K562 (cell line): ENCODE data around the gene SIGLEC5. TPM values are rescaled to one million over a fixed set of nuclear protein-coding genes. Genes with fewer than 3 reads are reported as not detected.
A peak's percentile ranks its signal among the peaks of the same experiment; 100 is the strongest.

ENCODE experiments used
- ARID4B ChIP-seq: sonication (generic); formaldehyde crosslinking; IDR thresholded peaks from 2 replicates; pipeline ENCODE4 v1.8.0; 2022; ENCODE audit warnings: mild to moderate bottlenecking, missing genetic modification reagents
- ATF3 ChIP-seq, 2 experiments: fragments of 450-650 bp in 1 of 2; sonication (generic) in 1 of 2; formaldehyde crosslinking in 1 of 2; IDR thresholded peaks in 1 of 2; conservative IDR thresholded peaks in 1 of 2; 2 replicates each; pipeline versions ENCODE4 v1.6.1 to v1.8.1; 2016 to 2023; ENCODE audit warnings: mild to moderate bottlenecking in 2 of 2, moderate library complexity in 2 of 2, inconsistent platforms in 1 of 2, missing genetic modification reagents in 1 of 2
- BCOR ChIP-seq: fragments of 450-650 bp; IDR thresholded peaks from 2 replicates; pipeline ENCODE4 v1.6.1; 2016
- E2F3 ChIP-seq: fragments of 250-450 bp; sonication (Bioruptor Pico); IDR thresholded peaks from 2 replicates; pipeline ENCODE4 v1.4.0; 2020; ENCODE audit warnings: mild to moderate bottlenecking
- EWSR1 ChIP-seq: fragments of 450-650 bp; IDR thresholded peaks from 2 replicates; pipeline ENCODE4 v1.6.1; 2018; ENCODE audit warnings: borderline replicate concordance, mild to moderate bottlenecking, low read depth, moderate library complexity; ENCODE audit not compliant: partially characterized antibody
- HDAC3 ChIP-seq: fragments of 450-650 bp; IDR thresholded peaks from 2 replicates; pipeline ENCODE4 v1.6.1; 2018; ENCODE audit warnings: borderline replicate concordance, mild to moderate bottlenecking, moderate library complexity; ENCODE audit not compliant: partially characterized antibody
- KDM1A ChIP-seq, 2 experiments: fragments of 450-650 bp; IDR thresholded peaks; 2 replicates each; pipeline ENCODE4 v1.6.1; 2016; ENCODE audit warnings: mild to moderate bottlenecking in 2 of 2
- KLF10 ChIP-seq: fragments of 250-450 bp; sonication (Bioruptor Pico); IDR thresholded peaks from 2 replicates; pipeline ENCODE4 v1.6.1; 2021; ENCODE audit warnings: matching md5 sums
- LARP7 ChIP-seq: fragments of 450-650 bp; IDR thresholded peaks from 2 replicates; pipeline ENCODE4 v1.6.1; 2016
- MECOM ChIP-seq: fragments of 250-450 bp; sonication (Bioruptor Pico); IDR thresholded peaks from 2 replicates; pipeline ENCODE4 v1.8.0; 2022; ENCODE audit warnings: inconsistent platforms
- NFIC ChIP-seq: fragments of 450-650 bp; IDR thresholded peaks from 2 replicates; pipeline ENCODE4 v1.6.1; 2017; ENCODE audit warnings: mild to moderate bottlenecking, inconsistent platforms
- NRF1 ChIP-seq, 2 experiments: fragments of 450-650 bp; IDR thresholded peaks in 1 of 2; conservative IDR thresholded peaks in 1 of 2; 2 replicates each; pipeline ENCODE4 v1.6.1; 2014; ENCODE audit warnings: mild to moderate bottlenecking in 2 of 2
- PHF21A ChIP-seq: fragments of 450-650 bp; IDR thresholded peaks from 2 replicates; pipeline ENCODE4 v1.6.1; 2017; ENCODE audit warnings: low read depth, borderline replicate concordance
- SMARCE1 ChIP-seq: fragments of 450-650 bp; IDR thresholded peaks from 2 replicates; pipeline ENCODE4 v1.7.1; 2016; ENCODE audit warnings: mild to moderate bottlenecking
- TCF7 ChIP-seq: sonication (generic); IDR thresholded peaks from 2 replicates; pipeline ENCODE4 v1.6.1; 2016; ENCODE audit warnings: antibody characterized with exemption, borderline replicate concordance
- TGIF2 ChIP-seq: sonication (generic); formaldehyde crosslinking; IDR thresholded peaks from 2 replicates; pipeline ENCODE4 v1.8.1; 2022; ENCODE audit warnings: mild to moderate bottlenecking, missing genetic modification reagents, moderate library complexity
- U2AF2 ChIP-seq: fragments of 200-400 bp; formaldehyde crosslinking; optimal IDR thresholded peaks from 2 replicates; pipeline ENCODE3; 2017; ENCODE audit warnings: low read depth, mild to moderate bottlenecking, low read length
- ZBTB33 ChIP-seq: sonication (generic); formaldehyde crosslinking; IDR thresholded peaks from 2 replicates; pipeline ENCODE4 v1.8.1; 2023; ENCODE audit warnings: mild to moderate bottlenecking, missing genetic modification reagents
- ZNF224 ChIP-seq: sonication (generic); formaldehyde crosslinking; IDR thresholded peaks from 2 replicates; pipeline ENCODE4 v1.8.0; 2022; ENCODE audit warnings: mild to moderate bottlenecking, missing genetic modification reagents
- ZNF384 ChIP-seq: IDR thresholded peaks from 2 replicates; pipeline ENCODE4 v1.6.1; 2012; ENCODE audit warnings: low read depth, low read length, improper control_type of control experiment
- ZNF431 ChIP-seq: sonication (generic); formaldehyde crosslinking; IDR thresholded peaks from 2 replicates; pipeline ENCODE4 v1.8.0; 2022; ENCODE audit warnings: mild to moderate bottlenecking, missing genetic modification reagents
- ZNF57 ChIP-seq: fragments of 450-650 bp; formaldehyde crosslinking; IDR thresholded peaks from 2 replicates; pipeline ENCODE4 v1.4.0; 2020; ENCODE audit warnings: mild to moderate bottlenecking, moderate library complexity
- ZNF644 ChIP-seq: fragments of 200-800 bp; sonication (Bioruptor generic); IDR thresholded peaks from 2 replicates; pipeline ENCODE4 v1.6.1; 2016; ENCODE audit warnings: low read depth, missing genetic modification characterization, missing compliant biosample characterization
- polyA plus RNA-seq, 8 experiments: library from polyadenylated mRNA; depleted of rRNA in 4 of 8; stranded (reverse) in 5 of 8; unstranded in 3 of 8; fragments of >200 nt; fragmentation: Nextera tagmentation in 2 of 8; fragmentation: Illumina TruSeq in 1 of 8; extraction: Ambion mirVana in 2 of 8; extraction: Trizol in 1 of 8; gene quantifications; 2 replicates each; pipeline versions ENCODE4 v1.2.1 to v1.2.3, GENCODE V29; 2011 to 2014; ENCODE audit warnings: inconsistent platforms in 1 of 8, missing spikeins in 1 of 8
- total RNA-seq, 7 experiments: library from RNA; depleted of rRNA in 6 of 7; stranded (reverse); fragments of >200 nt in 6 of 7; fragmentation: Illumina TruSeq in 2 of 7; extraction: Trizol in 2 of 7; gene quantifications; 2 replicates each; pipeline versions ENCODE4 v1.2.1 to v1.2.3, GENCODE V29; 2011 to 2021; ENCODE audit warnings: low replicate concordance in 1 of 7

Gene SIGLEC5
- total and polyA plus RNA-seq, 9 of the 15 experiments (the other 6 are each of a cell fraction or from before 2014, with no cell fraction given) = 0.14 TPM; not detected in 8

- TF ChIP-seq BCOR (no peak), KLF10 (CRISPR knock-in tag) (no peak), TCF7 (no peak), U2AF2 (no peak), SMARCE1 (no peak), ZNF431 (CRISPR knock-in tag) (peak; percentile 72; the same call in 1 of the 2 replicates), ZNF384 (0 out of 2 replicates have a peak, but pooled peaks have one; percentile 35), NFIC (peak; percentile 35; the same call in 1 of the 2 replicates), NRF1 (conservative IDR thresholded peaks at IDR 0.05 in 1 of 2, IDR thresholded peaks at IDR 0.05 in 1 of 2) (no peak), HDAC3 (no peak), EWSR1 (no peak), ZNF224 (CRISPR knock-in tag) (peak; percentile 83; the same call in 1 of the 2 replicates), ZNF57 (CRISPR knock-in tag) (no peak), ARID4B (peak; percentile 96), LARP7 (no peak), KDM1A (IDR thresholded peaks at IDR 0.05) (no peak), ATF3 (IDR thresholded peaks at IDR 0.05) (no peak), ATF3 (CRISPR knock-in tag; conservative IDR thresholded peaks at IDR 0.05) (peak; percentile 77), ZBTB33 (peak; percentile 78), PHF21A (peak; percentile 55; the same call in 1 of the 2 replicates), E2F3 (CRISPR knock-in tag) (no peak), MECOM (CRISPR knock-in tag) (no peak), ZNF644 (tag) (peak; percentile 87), TGIF2 (CRISPR knock-in tag) (peak; percentile 84; the same call in 1 of the 2 replicates)
Measured at GRCh38 chr19:51607920-51608562, 22.2 kb downstream of the SIGLEC5 start (continued).
